ENCODE measurements around the gene BRICD5.

DNA sequence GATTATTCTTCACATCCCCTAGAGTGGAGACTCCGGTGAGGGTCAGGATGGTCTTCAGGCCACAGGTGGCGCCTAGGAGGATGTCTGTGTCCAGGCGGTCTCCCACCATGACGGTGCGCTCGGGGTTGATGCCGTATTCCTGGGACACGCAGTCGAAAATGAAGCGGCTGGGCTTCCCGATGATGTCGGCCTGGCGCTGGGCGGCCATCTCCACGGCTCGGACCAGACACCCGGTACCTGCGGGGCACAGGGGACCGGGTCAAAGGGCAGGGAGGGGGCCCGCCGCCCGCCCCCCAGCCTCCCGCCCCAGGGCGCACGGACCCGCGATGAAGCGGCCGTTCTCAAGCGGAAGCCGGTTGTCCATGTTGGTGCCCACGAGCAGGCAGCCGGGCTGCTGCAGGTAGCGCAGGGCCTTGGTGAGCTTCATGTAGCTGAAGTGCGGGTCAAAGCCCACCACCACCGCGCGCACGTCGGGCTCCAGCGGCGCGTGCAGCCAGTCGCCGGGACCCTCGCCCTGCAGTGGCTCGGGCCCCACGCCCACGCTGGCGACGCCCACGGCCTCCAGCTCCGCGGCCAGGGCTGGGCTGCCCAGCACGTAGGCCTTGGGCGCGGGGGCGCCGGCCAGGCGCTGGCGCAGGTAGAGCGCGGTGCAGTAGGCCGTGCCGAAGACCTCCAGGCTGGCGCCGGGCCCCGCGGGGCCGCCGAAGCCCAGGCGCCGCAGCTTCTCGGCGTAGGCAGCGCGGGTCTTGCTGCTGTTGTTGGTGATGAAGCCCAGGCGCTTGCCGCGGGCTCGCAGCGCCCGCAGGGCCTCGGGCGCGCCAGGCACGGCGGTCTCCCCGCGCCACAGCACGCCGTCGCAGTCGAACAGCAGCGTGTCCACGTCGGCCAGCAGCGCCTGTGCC is 3.4 kb upstream of the BRICD5 start:
- TF ChIP-seq, protein P1, sequence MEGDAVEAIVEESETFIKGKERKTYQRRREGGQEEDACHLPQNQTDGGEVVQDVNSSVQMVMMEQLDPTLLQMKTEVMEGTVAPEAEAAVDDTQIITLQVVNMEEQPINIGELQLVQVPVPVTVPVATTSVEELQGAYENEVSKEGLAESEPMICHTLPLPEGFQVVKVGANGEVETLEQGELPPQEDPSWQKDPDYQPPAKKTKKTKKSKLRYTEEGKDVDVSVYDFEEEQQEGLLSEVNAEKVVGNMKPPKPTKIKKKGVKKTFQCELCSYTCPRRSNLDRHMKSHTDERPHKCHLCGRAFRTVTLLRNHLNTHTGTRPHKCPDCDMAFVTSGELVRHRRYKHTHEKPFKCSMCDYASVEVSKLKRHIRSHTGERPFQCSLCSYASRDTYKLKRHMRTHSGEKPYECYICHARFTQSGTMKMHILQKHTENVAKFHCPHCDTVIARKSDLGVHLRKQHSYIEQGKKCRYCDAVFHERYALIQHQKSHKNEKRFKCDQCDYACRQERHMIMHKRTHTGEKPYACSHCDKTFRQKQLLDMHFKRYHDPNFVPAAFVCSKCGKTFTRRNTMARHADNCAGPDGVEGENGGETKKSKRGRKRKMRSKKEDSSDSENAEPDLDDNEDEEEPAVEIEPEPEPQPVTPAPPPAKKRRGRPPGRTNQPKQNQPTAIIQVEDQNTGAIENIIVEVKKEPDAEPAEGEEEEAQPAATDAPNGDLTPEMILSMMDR (IDR thresholded peaks at IDR 0.05) = no peak
- TF ChIP-seq POLR2A (IDR thresholded peaks at IDR 0.05) = no peak

Measured in sigmoid colon (tissue), 3 donors.